Endothelial cell of umbilical vein (primary cell): ENCODE data around the gene KLB.
"Not testable (repeated sequence)": the region's sequence is repeated elsewhere in the genome, so short reads cannot be mapped to it uniquely, and the experiment has no call there.

Experiments
- CTCF ChIP-seq, 2 donors: IDR thresholded peaks; 1 replicate in 1 of 2; 2 replicates in 1 of 2; pipeline ENCODE4 v1.5.1; 2011; ENCODE audit warnings: low read length in 2 of 2, mild to moderate bottlenecking in 2 of 2, moderate library complexity in 2 of 2, control low read depth in 1 of 2, inconsistent platforms in 1 of 2, low read depth in 1 of 2; ENCODE audit not compliant: insufficient read depth in 1 of 2; ENCODE audit errors: extremely low read depth in 1 of 2
- JUN ChIP-seq: IDR thresholded peaks from 2 replicates; pipeline ENCODE4 v1.6.1; 2011; ENCODE audit warnings: borderline replicate concordance, low read depth; ENCODE audit not compliant: insufficient read length, insufficient read depth
- MAX ChIP-seq: IDR thresholded peaks from 2 replicates; pipeline ENCODE4 v1.6.1; 2011; ENCODE audit not compliant: insufficient read depth, insufficient read length
- POLR2A ChIP-seq: IDR thresholded peaks from 2 replicates; pipeline ENCODE4 v1.6.1; 2012; ENCODE audit warnings: low read depth, mild to moderate bottlenecking, control low read depth, low read length

- TF ChIP-seq JUN; CTCF (IDR thresholded peaks at IDR 0.05; ENCODE audit: extremely low read depth in 1 of 2, insufficient read depth in 1 of 2, low read depth in 1 of 2, low read length in 2 of 2); POLR2A; MAX: not testable (repeated sequence)
Observed at GRCh38 chr4:39371209-39371608, 35.5 kb upstream of the KLB start.
